MM.1S (cell line): ENCODE data around the gene KCNMA1.

Experiments used
- CTCF ChIP-seq: fragments of 300-600 bp; sonication (generic); IDR thresholded peaks from 2 replicates; pipeline ENCODE4 v1.5.1; 2016; ENCODE audit warnings: antibody characterized with exemption, low read length, mixed read lengths
- EZH2 ChIP-seq: fragments of 300-600 bp; sonication (generic); optimal IDR thresholded peaks from 2 replicates; pipeline ENCODE3; 2017; ENCODE audit warnings: low read depth, mild to moderate bottlenecking, antibody characterized with exemption, low read length, mixed read lengths

DNA sequence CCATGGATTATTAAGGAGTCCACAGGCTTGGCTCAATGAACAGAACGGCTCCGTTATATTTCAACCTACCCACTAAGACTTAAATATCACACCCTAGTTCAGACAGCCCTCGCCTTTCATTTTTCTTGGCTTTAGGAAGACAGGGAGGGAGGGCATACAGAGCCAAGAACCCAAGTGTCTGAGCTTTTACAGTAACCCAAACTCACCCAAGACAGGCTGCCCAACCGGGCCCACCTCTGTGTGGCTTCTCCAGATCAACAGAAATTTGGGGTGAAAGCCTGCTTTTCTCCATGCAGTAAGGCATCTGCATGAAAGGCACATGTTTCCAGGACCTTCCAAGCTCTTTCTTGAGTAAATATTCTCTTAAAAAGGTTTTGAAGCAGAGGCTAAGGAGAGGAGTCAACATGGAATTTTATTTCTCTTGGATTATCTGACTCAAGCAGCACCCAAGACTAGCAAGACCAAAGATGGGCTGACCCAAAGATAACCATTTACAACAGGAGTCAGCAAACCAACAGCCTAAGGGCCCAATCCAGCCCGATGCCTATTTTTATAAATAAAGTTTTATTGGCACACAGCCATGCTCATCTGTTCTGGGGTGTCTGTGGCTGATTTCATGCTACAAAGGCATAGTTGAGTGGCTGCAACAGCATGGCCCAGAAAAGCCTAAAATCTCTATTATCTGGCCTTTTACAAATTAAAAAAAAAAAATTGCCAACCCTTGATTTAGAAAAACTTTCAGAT, 90.1 kb downstream of the KCNMA1 start:
- TF ChIP-seq CTCF, result no peak
- no peak for TF ChIP-seq EZH2
